NCI-H1092 (cell line): ENCODE measurements around the gene FBXO36.
A peak's percentile ranks its signal among the peaks of the same experiment; 100 is the strongest.
"Not testable (repeated sequence)": the region's sequence is repeated elsewhere in the genome, so short reads cannot be mapped to it uniquely, and the experiment has no call there.

ENCODE experiments used
- DNase-seq: peaks from one replicate; lab custom pipeline; 2025; lab: John Stamatoyannopoulos, UW

The FBXO36 gene

GRCh38 chr2:229922449-229923386 lies at the start of gene FBXO36:
FBXO36 (plus strand) TSS chr2:229922503; CDS start chr2:229922514, 11 bp downstream.
- DNase-seq, result peak; percentile 80

- DNase-seq, result no peak
Observed at GRCh38 chr2:229873123-229873581, 49.2 kb upstream of the FBXO36 start.

GRCh38 chr2:229874647-229875046 lies 47.7 kb upstream of the FBXO36 start:
- no peak for DNase-seq

GRCh38 chr2:229875549-229875948 lies 46.8 kb upstream of the FBXO36 start:
- DNase-seq, result no peak

DNA sequence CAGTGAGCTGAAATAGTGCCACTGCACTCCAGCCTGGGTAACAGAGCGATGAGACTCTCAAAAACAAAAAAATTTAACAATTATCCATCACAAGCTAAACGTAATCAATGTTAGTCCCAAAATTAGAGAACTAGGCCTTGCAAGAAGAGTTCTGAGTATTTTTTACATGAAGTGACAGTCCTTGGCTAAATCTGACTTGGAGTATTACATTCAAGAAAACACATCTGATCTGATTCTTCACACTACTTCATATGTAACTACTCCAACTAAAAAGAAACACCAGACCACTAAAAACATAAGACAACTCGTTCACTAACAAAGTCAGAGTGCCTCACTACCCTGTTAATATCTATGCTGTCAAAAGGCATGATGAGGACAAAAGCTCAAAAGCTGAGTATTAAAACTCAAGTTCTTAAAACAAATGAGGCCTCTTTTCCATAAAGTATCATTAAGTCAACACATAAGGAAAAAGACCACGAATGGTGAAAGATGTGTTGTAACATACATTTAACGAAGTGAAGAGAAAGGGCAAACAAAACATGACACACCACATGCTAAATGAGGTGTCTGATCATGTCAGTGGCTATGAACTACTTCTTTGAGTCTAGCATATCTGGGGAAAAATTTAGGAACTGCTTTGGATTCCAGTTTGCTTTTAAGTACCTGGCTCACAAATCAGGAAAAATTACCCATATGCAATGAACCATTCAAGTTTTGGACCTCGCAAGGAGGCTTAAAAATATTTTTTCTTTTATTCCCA lies 42.9 kb upstream of the FBXO36 start:
- DNase-seq, result no peak

GRCh38 chr2:229880892-229881586 lies 41.3 kb upstream of the FBXO36 start:
- no peak for DNase-seq

GRCh38 chr2:229882583-229882982 lies 39.7 kb upstream of the FBXO36 start:
- DNase-seq, result no peak

DNA sequence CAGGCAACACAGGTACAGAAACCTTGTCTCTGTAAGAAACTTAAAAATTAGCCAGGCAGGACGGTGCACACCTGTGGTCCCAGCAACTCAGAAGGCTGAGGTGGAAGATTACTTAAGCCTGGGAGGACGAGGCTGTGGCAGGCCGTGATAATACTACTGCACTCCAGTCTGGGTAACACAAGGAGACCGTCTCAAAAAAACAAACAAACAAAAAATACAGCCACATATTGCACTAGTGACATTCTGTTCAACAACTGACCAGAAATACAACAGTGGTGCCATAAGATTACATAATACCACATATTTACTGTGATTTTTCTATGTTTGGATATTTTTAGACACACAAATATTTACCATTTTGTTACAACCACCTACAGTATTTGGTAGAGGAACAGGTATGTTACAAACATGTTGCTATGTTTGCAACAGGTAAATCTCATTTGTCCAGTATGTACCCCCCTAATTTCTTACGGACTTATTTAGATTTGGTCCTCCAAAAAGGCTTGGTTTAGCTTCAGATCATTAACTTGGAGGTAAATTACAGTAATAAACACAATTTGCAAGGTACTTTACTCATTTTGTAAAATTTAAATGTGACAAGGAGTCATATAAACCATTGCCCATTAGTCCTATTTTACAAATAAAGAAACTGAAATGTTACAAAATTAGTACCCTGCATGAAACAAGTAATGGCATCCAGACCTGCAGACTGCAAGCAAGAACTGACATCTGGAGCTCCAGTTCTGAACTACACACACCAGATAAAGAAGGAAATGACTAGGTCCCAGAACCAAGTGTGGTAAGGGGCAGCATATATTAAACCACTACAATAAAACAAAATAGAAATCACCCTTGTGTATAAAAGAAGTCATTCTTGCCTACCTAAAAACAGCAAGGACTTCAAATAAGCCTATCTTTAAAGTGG lies 37.3 kb upstream of the FBXO36 start:
- no peak for DNase-seq

GRCh38 chr2:229887441-229887840 lies 34.9 kb upstream of the FBXO36 start:
- DNase-seq, result no peak

DNA sequence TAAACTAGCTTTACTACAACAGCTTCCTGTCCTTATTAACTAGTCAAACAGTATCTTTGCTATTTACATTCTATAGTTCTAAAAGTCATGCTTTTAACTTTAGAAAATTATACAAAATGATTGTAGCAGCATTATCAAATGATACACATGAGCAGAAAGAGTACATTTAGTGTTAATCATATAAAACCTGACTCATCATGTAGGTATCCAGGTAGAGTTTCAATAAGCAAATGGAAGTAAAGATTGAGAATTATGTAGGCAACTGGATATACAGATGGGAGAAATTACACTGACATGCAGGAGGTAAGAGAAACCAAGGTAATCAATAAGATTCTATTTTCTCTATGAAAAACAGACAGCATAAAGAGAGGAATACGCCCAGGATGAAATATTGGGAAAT lies 34.3 kb upstream of the FBXO36 start:
- no peak for DNase-seq

DNA sequence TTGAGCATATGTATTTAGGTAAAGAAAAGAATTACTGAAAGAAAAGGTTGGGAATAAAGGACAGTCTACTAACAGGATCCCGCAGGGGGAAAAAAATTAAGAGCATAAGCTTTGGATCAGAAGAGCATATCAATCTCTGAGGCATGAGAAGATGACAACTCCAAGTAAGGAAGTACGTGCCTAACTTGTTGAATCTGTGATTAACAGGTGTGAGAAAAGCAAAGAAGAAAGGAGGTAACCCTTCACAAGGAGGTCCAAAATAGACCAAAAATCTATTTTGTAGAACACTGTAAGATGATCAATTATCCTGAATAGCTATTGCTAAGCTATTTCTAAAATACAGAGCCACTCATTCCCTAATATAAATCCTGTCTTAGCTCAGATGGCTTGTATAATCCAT lies 33.3 kb upstream of the FBXO36 start:
- no peak for DNase-seq

GRCh38 chr2:229896857-229897256 lies 25.4 kb upstream of the FBXO36 start:
- no peak for DNase-seq

DNA sequence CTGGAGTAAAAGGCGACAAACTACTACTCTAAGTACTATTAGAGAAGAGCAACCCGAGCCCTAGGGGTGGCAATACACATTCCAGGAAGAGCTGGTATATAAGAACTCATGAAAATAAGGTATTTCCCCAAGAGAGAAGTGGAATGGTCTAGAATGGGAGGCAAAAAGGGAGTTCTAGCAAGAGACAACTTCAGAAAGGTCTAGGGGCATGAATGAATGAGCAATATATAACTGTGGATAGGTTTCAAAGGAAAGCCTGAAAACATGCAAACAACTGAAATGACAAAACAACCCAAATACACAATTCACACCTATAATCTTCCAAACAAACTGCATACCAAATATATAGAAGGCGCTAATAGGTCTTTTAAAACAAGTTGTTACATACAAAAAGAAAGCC lies 22.7 kb upstream of the FBXO36 start:
- no peak for DNase-seq

- no peak for DNase-seq
Observed at GRCh38 chr2:229900012-229900411, 22.3 kb upstream of the FBXO36 start.

DNA sequence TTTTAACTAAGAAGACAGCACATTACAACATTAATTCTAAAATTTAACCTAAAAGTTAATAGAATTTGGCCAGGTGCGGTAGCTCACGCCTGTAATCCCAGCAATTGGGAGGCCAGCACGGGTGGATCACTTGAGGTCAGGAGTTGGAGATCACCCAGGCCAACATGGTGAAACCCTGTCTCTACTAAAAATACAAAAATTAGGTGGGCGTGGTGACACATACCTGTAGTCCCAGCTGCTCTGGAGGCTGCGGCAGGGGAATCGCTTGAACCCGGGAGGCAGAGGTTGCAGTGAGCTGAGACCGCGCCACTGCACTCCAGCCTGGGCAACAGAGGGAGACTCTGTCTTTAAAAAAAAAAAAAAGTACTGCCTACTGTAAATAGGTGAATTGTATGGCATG lies 21.8 kb upstream of the FBXO36 start:
- DNase-seq, result not testable (repeated sequence)

- DNase-seq, result no peak
Observed at GRCh38 chr2:229901819-229902218, 20.5 kb upstream of the FBXO36 start.

- no peak for DNase-seq
Observed at GRCh38 chr2:229903037-229903436, 19.3 kb upstream of the FBXO36 start.

- DNase-seq, result no peak
Observed at GRCh38 chr2:229905601-229906000, 16.7 kb upstream of the FBXO36 start.

- DNase-seq, result no peak
Observed at GRCh38 chr2:229909090-229909489, 13.2 kb upstream of the FBXO36 start.

GRCh38 chr2:229910147-229910831 lies 12.0 kb upstream of the FBXO36 start:
- DNase-seq, result no peak
